HG03439 (cell line): Measurements from ENCODE around the gene CACNA1G.

ENCODE experiments used
- ATAC-seq: cut with Tn5 transposase; IDR thresholded peaks from one replicate; pipeline ENCODE4 v1.9.1; 2021; ENCODE audit warnings: mild to moderate bottlenecking, moderate library complexity; ENCODE audit not compliant: unreplicated experiment

Gene CACNA1G

GRCh38 chr17:50665838-50666237 lies 105.3 kb downstream of the CACNA1G start:
- ATAC-seq = no peak

DNA sequence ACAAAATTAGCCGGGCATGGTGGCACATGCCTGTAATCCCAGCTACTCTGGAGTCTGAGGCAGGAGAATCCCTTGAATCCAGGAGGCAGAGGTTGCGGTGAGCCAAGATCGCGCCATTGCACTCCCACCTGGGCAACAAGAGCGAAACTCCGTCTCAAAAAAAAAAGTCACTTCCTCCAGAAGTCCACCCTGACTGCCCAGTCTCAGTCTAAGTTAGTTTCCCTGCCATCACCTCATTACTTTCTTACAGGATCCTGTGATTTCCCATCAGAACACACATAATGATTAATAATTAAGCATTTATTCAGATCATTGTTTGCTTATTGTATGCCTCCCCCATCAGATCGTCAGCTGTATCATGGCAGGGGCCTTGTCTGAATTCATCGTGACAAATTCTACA lies 105.8 kb downstream of the CACNA1G start:
- ATAC-seq = no peak

DNA sequence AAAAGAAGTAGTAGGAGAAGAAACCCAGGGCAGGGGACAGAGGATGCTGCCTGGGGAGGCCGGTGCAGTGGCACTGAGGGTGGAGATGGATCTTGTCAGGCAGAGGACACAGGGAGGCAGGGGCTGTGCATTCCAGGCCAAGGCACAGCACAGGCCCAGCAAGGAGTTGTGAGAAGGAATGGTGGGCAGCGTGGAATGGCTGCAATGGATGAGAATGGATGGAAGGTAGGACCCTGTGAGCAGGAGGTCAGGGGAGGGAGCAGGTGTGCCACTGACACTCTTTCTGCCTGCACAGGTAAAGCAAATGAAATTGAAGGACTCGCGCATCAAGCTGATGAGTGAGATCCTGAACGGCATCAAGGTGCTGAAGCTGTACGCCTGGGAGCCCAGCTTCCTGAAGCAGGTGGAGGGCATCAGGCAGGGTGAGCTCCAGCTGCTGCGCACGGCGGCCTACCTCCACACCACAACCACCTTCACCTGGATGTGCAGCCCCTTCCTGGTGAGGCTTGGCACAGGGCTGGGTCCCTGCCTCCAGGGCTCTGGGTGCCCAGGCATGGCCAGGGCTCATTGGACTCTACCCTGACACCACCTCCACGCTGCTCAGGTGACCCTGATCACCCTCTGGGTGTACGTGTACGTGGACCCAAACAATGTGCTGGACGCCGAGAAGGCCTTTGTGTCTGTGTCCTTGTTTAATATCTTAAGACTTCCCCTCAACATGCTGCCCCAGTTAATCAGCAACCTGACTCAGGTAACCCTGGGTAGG lies 106.9 kb downstream of the CACNA1G start:
- ATAC-seq = no peak

DNA sequence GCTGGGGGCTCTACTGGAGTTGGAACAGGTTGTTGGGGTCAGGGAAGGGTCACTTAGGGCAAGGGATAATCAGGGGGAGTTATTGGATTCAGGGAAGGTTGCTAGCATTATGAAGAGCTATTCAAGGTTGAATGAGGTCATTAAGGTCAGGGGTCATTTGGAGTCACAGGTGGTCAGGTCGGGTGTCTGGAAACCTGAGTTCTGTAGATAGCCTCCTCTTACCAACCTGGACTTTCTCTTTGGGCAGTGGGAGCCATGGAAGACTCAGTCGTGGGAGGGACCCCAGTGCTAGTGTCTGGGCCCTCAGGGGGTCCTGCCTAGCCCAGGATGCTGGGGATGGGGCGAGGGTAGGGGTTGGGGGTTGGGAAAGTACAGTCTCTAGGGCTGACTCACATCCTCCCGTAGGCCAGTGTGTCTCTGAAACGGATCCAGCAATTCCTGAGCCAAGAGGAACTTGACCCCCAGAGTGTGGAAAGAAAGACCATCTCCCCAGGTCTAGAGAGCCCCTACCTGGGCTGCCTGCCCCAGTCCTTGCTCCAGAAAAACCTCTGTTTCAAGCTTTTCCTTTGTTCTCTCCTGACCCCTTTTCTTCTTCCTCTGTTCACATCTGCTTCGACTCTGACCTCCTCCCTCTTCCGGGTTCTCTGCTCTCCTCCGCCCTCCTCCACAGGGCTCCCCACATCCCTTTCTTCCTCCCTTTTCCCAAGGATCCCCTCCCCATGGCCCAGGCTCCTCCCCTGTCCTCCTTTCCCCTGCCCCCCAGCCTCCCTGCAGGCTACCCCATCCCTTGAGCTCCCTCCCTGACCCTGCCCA lies 107.7 kb downstream of the CACNA1G start:
- ATAC-seq = no peak

- ATAC-seq = no peak
These were observed 108.5 kb downstream of the CACNA1G start for GRCh38 chr17:50668838-50669581.

GRCh38 chr17:50672071-50672470 lies 111.6 kb downstream of the CACNA1G start:
- ATAC-seq = no peak

- no peak for ATAC-seq
These were observed 112.5 kb downstream of the CACNA1G start for GRCh38 chr17:50672831-50673551.

DNA sequence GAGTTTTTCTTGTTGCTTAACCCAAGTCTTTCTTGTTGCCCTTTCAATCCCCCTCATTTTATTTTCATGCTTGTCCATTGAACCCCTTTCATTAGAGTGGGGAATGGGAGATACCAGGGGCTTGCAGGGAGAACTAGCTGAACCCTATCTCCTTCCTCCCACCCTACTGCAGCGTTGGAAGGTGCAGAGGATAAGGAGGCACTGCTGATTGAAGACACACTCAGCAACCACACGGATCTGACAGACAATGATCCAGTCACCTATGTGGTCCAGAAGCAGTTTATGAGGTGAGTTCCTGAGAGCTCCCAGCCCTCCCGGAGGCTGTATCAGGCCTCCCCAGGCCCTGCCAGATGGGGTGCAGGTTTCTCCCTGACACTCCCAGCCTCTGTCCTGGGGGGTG lies 114.7 kb downstream of the CACNA1G start:
- ATAC-seq = no peak

GRCh38 chr17:50675627-50676026 lies 115.1 kb downstream of the CACNA1G start:
- ATAC-seq = no peak

DNA sequence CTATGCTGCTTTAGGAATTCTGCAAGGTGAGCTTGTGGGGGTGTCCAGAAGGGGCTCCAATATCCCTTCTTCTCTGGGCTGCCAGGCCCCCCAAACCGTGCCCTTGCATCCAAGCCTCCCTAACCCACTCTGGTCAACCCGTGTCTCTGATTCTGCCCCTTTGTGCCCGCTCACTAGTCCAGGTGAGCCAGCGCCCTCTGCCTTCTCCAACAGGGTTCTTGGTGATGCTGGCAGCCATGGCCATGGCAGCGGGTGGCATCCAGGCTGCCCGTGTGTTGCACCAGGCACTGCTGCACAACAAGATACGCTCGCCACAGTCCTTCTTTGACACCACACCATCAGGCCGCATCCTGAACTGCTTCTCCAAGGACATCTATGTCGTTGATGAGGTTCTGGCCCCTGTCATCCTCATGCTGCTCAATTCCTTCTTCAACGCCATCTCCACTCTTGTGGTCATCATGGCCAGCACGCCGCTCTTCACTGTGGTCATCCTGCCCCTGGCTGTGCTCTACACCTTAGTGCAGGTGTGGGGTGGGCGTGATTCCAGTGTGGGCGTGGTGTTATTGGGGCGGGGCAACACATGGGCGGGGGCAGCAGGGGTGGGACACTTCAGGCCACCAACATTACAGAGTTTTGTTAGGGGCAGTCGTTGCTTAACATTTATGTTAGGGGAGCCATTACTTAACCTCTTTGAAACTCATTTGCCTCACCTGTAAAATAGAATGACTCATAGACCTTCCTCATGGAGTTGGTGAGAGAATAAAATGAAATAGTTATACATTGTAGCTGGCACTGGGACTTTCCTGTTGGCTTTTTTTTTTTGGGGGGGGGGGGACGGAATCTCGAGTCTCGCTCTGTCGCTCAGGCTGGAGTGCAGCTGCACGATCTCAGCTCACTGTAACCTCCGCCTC lies 115.8 kb downstream of the CACNA1G start:
- ATAC-seq = no peak
